Hepatocyte (in vitro differentiated cells): Measurements from ENCODE around the gene EPS8L3. TPM values are rescaled to one million over a fixed set of nuclear protein-coding genes. Genes with fewer than 3 reads are reported as not detected.

Experiments used
- DNase-seq: peaks from one replicate; pipeline ENCODE4 v3.0.0-alpha.2; 2016; ENCODE audit warnings: low spot score
- H2AFZ ChIP-seq: fragments of 200-600 bp; sonication (generic); 2 replicates; pipeline ENCODE4 v1.6.0; 2016; ENCODE audit warnings: antibody characterized with exemption, mild to moderate bottlenecking
- H3K27ac ChIP-seq: fragments of 200-600 bp; sonication (generic); 2 replicates; pipeline ENCODE4 v1.5.1; 2016; ENCODE audit warnings: mild to moderate bottlenecking
- H3K27me3 ChIP-seq: fragments of 200-600 bp; sonication (generic); 2 replicates; pipeline ENCODE4 v1.6.1; 2016
- H3K36me3 ChIP-seq: fragments of 200-600 bp; sonication (generic); replicated peaks from 2 replicates; pipeline ENCODE4 v1.5.1; 2016; ENCODE audit warnings: low read depth; ENCODE audit not compliant: insufficient read depth
- H3K4me1 ChIP-seq: fragments of 200-600 bp; sonication (generic); 2 replicates; pipeline ENCODE4 v1.5.1; 2016; ENCODE audit warnings: mild to moderate bottlenecking, moderate library complexity; ENCODE audit not compliant: insufficient read depth
- H3K4me2 ChIP-seq: fragments of 200-600 bp; sonication (generic); 2 replicates; pipeline ENCODE4 v1.6.0; 2016
- H3K4me3 ChIP-seq: fragments of 200-600 bp; sonication (generic); 2 replicates; pipeline ENCODE4 v1.5.1; 2016; ENCODE audit warnings: mild to moderate bottlenecking
- H3K79me2 ChIP-seq: fragments of 200-600 bp; sonication (generic); 2 replicates; pipeline ENCODE4 v1.6.0; 2017; ENCODE audit warnings: mild to moderate bottlenecking
- H3K9me2 ChIP-seq: fragments of 200-600 bp; sonication (generic); replicated peaks from 2 replicates; pipeline ENCODE4 v1.6.0; 2017; ENCODE audit warnings: mild to moderate bottlenecking; ENCODE audit not compliant: insufficient read depth
- H3K9me3 ChIP-seq: fragments of 200-600 bp; sonication (generic); 2 replicates; pipeline ENCODE4 v1.5.1; 2016; ENCODE audit warnings: low read depth, mild to moderate bottlenecking
- H4K20me1 ChIP-seq: fragments of 200-600 bp; sonication (generic); 2 replicates; pipeline ENCODE4 v1.6.0; 2016; ENCODE audit warnings: mild to moderate bottlenecking; ENCODE audit not compliant: insufficient read depth, poor library complexity, severe bottlenecking
- EZH2 ChIP-seq: fragments of 200-600 bp; sonication (generic); IDR thresholded peaks from 2 replicates; pipeline ENCODE4 v1.6.1; 2016; ENCODE audit warnings: antibody characterized with exemption, mild to moderate bottlenecking, borderline replicate concordance
- EZH2phosphoT487 ChIP-seq: fragments of 200-600 bp; sonication (generic); IDR thresholded peaks from one replicate; pipeline ENCODE4 v1.6.1; 2018; ENCODE audit warnings: antibody characterized with exemption, mild to moderate bottlenecking, low read depth, moderate library complexity; ENCODE audit not compliant: unreplicated experiment, severe bottlenecking
- WGBS: methylation state at CpG from one replicate; pipeline ENCODE4 v1.1.6; 2016; ENCODE audit warnings: low lambda C conversion rate; ENCODE audit errors: missing lambda C conversion rate; 5-methylcytosine and 5-hydroxymethylcytosine counted together
- polyA plus RNA-seq: library from polyadenylated mRNA; unstranded; fragments of >200 nt; fragmentation: Nextera tagmentation; extraction: Ambion mirVana; gene quantifications from 2 replicates; pipeline ENCODE4 v1.2.1, GENCODE V29; 2016
- total RNA-seq: library from RNA; depleted of rRNA; stranded (reverse); fragments of >200 nt; gene quantifications from 2 replicates; pipeline ENCODE4 v1.2.3, GENCODE V29; 2014
- TF ChIP-seq, protein P1 (sequence below): fragments of 200-600 bp; sonication (generic); IDR thresholded peaks from 2 replicates; pipeline ENCODE4 v1.5.1; 2016; ENCODE audit warnings: antibody characterized with exemption, mild to moderate bottlenecking; ENCODE audit not compliant: poor library complexity

Gene EPS8L3
- total and polyA plus RNA-seq, 2 experiments from 2014 or later: 48.1 to 97.3 TPM

GRCh38 chr1:109770331-109771095 is 6.8 kb upstream of the EPS8L3 start:
- Histone ChIP-seq H3K4me1 (peaks cover 18% of the 10 kb centered on the region), H3K36me3 (no peaks in the 10 kb centered on the region), H4K20me1 (no peaks in the 10 kb centered on the region), H3K4me3 (no peak overlapping the region), H3K9me3 (no peaks in the 10 kb centered on the region), H3K4me2 (no peak overlapping the region), H3K27me3 (no peaks in the 10 kb centered on the region), H3K79me2 (no peaks in the 10 kb centered on the region), H2AFZ (no peak overlapping the region), H3K9me2 (no peaks in the 10 kb centered on the region), H3K27ac (no peak overlapping the region)
- TF ChIP-seq, protein P1, sequence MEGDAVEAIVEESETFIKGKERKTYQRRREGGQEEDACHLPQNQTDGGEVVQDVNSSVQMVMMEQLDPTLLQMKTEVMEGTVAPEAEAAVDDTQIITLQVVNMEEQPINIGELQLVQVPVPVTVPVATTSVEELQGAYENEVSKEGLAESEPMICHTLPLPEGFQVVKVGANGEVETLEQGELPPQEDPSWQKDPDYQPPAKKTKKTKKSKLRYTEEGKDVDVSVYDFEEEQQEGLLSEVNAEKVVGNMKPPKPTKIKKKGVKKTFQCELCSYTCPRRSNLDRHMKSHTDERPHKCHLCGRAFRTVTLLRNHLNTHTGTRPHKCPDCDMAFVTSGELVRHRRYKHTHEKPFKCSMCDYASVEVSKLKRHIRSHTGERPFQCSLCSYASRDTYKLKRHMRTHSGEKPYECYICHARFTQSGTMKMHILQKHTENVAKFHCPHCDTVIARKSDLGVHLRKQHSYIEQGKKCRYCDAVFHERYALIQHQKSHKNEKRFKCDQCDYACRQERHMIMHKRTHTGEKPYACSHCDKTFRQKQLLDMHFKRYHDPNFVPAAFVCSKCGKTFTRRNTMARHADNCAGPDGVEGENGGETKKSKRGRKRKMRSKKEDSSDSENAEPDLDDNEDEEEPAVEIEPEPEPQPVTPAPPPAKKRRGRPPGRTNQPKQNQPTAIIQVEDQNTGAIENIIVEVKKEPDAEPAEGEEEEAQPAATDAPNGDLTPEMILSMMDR: no peak
- TF ChIP-seq EZH2: no peak
- TF ChIP-seq EZH2phosphoT487: no peak
- WGBS: 85% methylated on average over 11 of the region's 11 CpGs
- DNase-seq: no peak

GRCh38 chr1:109769330-109770078 is 5.8 kb upstream of the EPS8L3 start:
- Histone ChIP-seq H2AFZ (no peak overlapping the region), H4K20me1 (no peaks in the 10 kb centered on the region), H3K79me2 (peaks cover 2% of the 10 kb centered on the region), H3K4me3 (no peak overlapping the region), H3K9me2 (no peaks in the 10 kb centered on the region), H3K27me3 (no peaks in the 10 kb centered on the region), H3K27ac (no peak overlapping the region), H3K4me2 (no peak overlapping the region), H3K36me3 (no peaks in the 10 kb centered on the region), H3K4me1 (peaks cover 26% of the 10 kb centered on the region), H3K9me3 (no peaks in the 10 kb centered on the region)
- TF ChIP-seq EZH2phosphoT487 (no peak), EZH2 (no peak)
- TF ChIP-seq, protein P1: no peak
- no peak for DNase-seq
- 90% methylated on average over 11 of the region's 11 CpGs for WGBS

DNA sequence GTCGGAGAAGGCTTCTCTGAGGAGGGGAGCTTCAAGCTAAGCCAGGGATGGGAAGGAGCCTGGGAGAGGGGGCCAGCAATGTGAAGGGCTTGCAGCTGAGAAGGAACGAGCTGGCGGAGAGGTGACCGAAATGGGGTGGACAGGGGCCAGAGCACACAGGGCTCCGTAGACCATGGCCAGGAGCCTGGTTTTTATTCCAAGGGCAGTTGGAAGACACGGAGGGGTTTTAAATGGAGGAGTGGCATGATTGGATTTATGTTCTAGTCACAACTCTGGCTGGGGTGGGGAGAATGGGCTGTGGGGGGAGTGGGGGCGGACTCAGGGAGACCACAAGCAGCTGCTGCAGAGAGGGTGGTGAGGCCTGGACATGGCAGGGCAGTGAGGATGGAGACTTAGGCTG is 5.1 kb upstream of the EPS8L3 start:
- H3K9me3 ChIP-seq: no peaks in the 10 kb centered on the region
- H3K27ac ChIP-seq: no peak overlapping the region
- no peak overlapping the region for H3K4me3 ChIP-seq
- peaks cover 32% of the 10 kb centered on the region for H3K4me1 ChIP-seq
- no peaks in the 10 kb centered on the region for H3K27me3 ChIP-seq
- no peak overlapping the region for H3K4me2 ChIP-seq
- H3K79me2 ChIP-seq: peaks cover 3% of the 10 kb centered on the region
- no peak for TF ChIP-seq EZH2phosphoT487
- no peak for TF ChIP-seq EZH2
- TF ChIP-seq, protein P1: no peak
- DNase-seq: no peak
- H4K20me1 ChIP-seq: no peaks in the 10 kb centered on the region
- 96% methylated on average over 7 of the region's 7 CpGs for WGBS
- H3K9me2 ChIP-seq: no peaks in the 10 kb centered on the region
- no peak overlapping the region for H2AFZ ChIP-seq
- H3K36me3 ChIP-seq: no peaks in the 10 kb centered on the region
